ENCODE data around the gene PAX5.

DNA sequence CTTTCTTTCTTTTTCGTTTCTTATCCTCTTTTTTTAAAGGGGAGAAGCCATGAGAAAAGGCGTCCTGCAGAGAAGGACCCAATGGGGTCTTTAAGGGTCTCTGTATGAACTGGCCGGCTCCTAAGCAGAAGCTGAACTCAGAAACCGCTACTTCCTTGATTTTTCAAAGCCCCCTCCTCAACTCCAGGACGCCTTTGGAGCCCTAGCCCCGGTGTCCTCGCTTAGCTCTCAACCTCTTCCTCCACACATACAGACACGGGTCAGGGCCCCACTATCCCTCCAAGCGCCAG is 8.3 kb downstream of the PAX5 start:
- TF ChIP-seq, protein P1, sequence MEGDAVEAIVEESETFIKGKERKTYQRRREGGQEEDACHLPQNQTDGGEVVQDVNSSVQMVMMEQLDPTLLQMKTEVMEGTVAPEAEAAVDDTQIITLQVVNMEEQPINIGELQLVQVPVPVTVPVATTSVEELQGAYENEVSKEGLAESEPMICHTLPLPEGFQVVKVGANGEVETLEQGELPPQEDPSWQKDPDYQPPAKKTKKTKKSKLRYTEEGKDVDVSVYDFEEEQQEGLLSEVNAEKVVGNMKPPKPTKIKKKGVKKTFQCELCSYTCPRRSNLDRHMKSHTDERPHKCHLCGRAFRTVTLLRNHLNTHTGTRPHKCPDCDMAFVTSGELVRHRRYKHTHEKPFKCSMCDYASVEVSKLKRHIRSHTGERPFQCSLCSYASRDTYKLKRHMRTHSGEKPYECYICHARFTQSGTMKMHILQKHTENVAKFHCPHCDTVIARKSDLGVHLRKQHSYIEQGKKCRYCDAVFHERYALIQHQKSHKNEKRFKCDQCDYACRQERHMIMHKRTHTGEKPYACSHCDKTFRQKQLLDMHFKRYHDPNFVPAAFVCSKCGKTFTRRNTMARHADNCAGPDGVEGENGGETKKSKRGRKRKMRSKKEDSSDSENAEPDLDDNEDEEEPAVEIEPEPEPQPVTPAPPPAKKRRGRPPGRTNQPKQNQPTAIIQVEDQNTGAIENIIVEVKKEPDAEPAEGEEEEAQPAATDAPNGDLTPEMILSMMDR (IDR thresholded peaks at IDR 0.05): no peak
- no peak for TF ChIP-seq POLR2A (IDR thresholded peaks at IDR 0.05)
